Ecto neural progenitor cell (in vitro differentiated cells): ENCODE data around the gene ANKS1B.
"Not testable (repeated sequence)": the region's sequence is repeated elsewhere in the genome, so short reads cannot be mapped to it uniquely, and the experiment has no call there.

Experiments used
- DNase-seq: peaks from one replicate; pipeline ENCODE4 v3.0.0-alpha.2; 2018; ENCODE audit warnings: low spot score

Gene ANKS1B

GRCh38 chr12:99054601-99055128 is 930.1 kb downstream of the ANKS1B start:
- no peak for DNase-seq

GRCh38 chr12:99053616-99054362 is 930.9 kb downstream of the ANKS1B start:
- no peak for DNase-seq

- no peak for DNase-seq
Observed at GRCh38 chr12:99049774-99050173, 935.0 kb downstream of the ANKS1B start.

GRCh38 chr12:99045158-99045557 is 939.6 kb downstream of the ANKS1B start:
- DNase-seq: no peak

- peak; percentile 80 for DNase-seq
Observed at GRCh38 chr12:99043319-99043914, 941.3 kb downstream of the ANKS1B start.

GRCh38 chr12:99042226-99042625 is 942.5 kb downstream of the ANKS1B start:
- no peak for DNase-seq

GRCh38 chr12:99039367-99040120 is 945.2 kb downstream of the ANKS1B start:
- DNase-seq: no peak

- no peak for DNase-seq
Observed at GRCh38 chr12:99036566-99036965, 948.2 kb downstream of the ANKS1B start.

GRCh38 chr12:99035803-99036202 is 948.9 kb downstream of the ANKS1B start:
- no peak for DNase-seq

GRCh38 chr12:99034201-99034600 is 950.5 kb downstream of the ANKS1B start:
- not testable (repeated sequence) for DNase-seq

- DNase-seq: no peak
Observed at GRCh38 chr12:99029511-99030271, 955.0 kb downstream of the ANKS1B start.

GRCh38 chr12:99027461-99027860 is 957.3 kb downstream of the ANKS1B start:
- no peak for DNase-seq

- DNase-seq: no peak
Observed at GRCh38 chr12:99027055-99027393, 957.7 kb downstream of the ANKS1B start.

- DNase-seq: no peak
Observed at GRCh38 chr12:99026332-99027054, 958.2 kb downstream of the ANKS1B start.

GRCh38 chr12:99024870-99025269 is 959.9 kb downstream of the ANKS1B start:
- DNase-seq: no peak

GRCh38 chr12:99024191-99024590 is 960.5 kb downstream of the ANKS1B start:
- DNase-seq: no peak

GRCh38 chr12:99020871-99021270 is 963.9 kb downstream of the ANKS1B start:
- DNase-seq: no peak

GRCh38 chr12:99019798-99020197 is 964.9 kb downstream of the ANKS1B start:
- no peak for DNase-seq

- no peak for DNase-seq
Observed at GRCh38 chr12:99017971-99018370, 966.8 kb downstream of the ANKS1B start.

GRCh38 chr12:99009654-99010296 is 975.0 kb downstream of the ANKS1B start:
- no peak for DNase-seq

GRCh38 chr12:99005601-99006000 is 979.1 kb downstream of the ANKS1B start:
- DNase-seq: no peak
